GM20000 (cell line): ENCODE data around the gene CDH15.

Experiments
- DNase-seq: peaks from one replicate; pipeline ENCODE4 v3.0.0; 2012; ENCODE audit warnings: low spot score
- TF ChIP-seq, protein P1 (sequence below): IDR thresholded peaks from 2 replicates; pipeline ENCODE4 v1.5.1; 2012; ENCODE audit warnings: mild to moderate bottlenecking, control low read depth; ENCODE audit errors: extremely low read depth, missing control alignments

The CDH15 gene

DNA sequence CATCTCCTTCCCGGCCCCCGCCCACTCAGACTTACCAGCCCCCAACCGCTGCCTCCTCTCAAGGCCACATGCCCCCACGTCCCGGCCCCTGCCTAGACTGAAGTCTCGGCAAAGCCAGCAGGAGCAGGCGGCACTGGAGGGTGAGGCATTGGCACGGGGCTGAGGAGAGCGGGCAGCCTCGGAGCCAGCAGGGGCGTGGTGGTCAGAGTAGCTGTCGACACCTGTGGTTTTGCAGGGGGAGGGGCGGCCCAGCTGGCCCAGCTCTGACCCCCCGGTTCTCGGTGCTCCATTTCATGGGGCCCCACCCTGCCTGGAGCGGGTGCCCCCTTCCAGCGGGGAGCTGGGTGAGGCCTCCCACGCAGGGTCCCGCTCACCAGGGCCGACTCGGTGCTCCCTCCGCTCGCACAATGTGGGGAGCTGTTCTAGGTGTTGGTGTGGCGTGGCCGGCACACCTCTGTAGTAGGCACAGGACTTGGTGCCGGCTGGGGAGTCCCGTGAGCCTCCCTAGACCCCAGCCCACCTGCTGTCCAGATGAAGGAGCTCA is 4.7 kb downstream of the CDH15 start:
- TF ChIP-seq, protein P1, sequence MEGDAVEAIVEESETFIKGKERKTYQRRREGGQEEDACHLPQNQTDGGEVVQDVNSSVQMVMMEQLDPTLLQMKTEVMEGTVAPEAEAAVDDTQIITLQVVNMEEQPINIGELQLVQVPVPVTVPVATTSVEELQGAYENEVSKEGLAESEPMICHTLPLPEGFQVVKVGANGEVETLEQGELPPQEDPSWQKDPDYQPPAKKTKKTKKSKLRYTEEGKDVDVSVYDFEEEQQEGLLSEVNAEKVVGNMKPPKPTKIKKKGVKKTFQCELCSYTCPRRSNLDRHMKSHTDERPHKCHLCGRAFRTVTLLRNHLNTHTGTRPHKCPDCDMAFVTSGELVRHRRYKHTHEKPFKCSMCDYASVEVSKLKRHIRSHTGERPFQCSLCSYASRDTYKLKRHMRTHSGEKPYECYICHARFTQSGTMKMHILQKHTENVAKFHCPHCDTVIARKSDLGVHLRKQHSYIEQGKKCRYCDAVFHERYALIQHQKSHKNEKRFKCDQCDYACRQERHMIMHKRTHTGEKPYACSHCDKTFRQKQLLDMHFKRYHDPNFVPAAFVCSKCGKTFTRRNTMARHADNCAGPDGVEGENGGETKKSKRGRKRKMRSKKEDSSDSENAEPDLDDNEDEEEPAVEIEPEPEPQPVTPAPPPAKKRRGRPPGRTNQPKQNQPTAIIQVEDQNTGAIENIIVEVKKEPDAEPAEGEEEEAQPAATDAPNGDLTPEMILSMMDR = no peak
- DNase-seq = no peak

DNA sequence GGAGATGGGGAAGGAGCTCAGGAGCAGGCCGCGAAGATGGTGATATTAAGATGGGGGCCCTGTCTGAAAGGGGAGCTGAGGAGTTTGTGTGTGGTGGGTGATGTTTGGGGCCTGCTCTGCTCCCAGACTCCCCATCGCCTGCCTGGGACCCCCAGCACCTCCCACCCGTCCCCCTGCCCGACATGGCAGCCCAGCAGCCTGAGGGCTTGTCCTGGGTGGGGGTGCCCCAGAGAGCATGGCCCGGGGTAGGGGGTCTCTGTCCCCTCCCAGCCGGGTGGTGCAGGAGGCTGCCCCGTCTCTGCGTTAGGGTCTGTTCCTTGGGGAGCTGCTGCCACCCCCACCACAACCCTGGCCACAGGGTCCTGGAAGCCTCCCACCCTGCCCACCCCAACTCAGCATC is 5.2 kb downstream of the CDH15 start:
- DNase-seq = no peak
- TF ChIP-seq, protein P1 = no peak

DNA sequence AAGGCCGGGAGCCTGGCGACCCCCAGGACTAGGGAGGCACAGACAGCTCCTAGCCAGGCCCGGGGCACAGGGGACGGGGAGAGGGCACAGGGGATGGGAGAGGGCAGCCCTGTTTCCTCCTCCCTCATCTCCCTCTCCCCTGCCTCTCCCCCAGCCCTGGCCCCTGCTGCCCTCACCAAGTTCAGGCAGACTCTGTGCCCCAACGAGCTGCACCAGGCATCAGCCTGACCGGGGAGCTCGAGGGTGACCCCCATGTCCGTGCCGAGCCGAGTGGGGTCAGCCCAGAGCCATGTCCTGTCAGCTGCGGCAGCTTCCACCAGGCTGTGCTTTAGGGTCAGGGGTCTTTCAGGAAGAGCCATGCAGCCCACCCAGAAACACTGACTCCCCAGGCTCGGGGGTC is 6.0 kb downstream of the CDH15 start:
- DNase-seq = no peak
- TF ChIP-seq, protein P1 = no peak

DNA sequence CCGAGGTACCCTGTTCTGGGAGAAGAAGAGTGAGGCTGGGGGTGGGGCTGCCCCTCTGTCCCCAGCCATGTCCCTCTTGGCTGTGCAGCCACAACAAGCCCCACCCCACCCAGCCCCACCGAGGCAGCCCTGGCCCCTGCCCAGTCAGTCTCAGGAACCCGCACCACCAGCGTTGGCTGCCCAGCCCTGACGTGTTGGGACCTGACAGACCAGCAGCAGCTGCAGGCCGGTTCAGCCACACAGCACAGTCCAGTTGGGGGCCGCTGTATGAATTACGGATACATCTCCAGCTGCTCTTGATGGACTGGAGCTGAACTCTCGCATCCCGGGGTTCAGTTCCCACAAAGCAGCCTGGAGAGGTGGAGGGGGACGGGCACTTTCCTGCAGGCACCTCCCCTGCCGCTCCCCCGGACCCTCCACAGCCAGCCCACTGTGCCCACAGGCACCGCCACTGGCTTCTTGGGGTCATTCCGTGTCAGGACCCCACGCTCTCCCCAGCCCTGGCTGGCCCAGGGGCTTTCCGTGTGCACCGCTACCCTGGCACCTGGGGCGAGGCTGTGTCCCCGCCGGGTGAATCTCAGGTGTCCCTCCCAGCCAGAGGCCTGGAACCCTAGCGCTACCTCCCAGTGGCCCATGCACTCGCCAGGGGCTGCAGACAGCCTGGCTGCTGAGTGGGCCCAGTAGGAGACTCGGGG is 7.1 kb downstream of the CDH15 start:
- TF ChIP-seq, protein P1 = no peak
- DNase-seq = no peak

DNA sequence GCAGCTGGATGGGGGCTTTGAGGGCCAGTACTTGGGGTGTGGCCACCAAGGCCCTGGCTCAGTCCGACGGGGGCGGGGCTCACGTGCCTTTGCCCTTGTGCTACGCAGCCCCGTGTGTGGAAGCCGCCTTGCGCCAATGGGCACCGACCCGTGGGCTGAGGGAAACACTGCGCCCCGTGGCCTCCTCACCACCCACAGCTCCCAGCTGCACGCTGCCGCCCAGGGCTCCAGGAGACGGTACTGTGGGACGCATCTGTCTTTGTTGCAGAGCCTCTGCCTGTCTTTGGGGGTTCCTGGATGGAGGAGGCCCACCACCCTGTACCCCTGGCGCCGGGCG is 7.6 kb downstream of the CDH15 start:
- TF ChIP-seq, protein P1 = no peak
- DNase-seq = no peak

DNA sequence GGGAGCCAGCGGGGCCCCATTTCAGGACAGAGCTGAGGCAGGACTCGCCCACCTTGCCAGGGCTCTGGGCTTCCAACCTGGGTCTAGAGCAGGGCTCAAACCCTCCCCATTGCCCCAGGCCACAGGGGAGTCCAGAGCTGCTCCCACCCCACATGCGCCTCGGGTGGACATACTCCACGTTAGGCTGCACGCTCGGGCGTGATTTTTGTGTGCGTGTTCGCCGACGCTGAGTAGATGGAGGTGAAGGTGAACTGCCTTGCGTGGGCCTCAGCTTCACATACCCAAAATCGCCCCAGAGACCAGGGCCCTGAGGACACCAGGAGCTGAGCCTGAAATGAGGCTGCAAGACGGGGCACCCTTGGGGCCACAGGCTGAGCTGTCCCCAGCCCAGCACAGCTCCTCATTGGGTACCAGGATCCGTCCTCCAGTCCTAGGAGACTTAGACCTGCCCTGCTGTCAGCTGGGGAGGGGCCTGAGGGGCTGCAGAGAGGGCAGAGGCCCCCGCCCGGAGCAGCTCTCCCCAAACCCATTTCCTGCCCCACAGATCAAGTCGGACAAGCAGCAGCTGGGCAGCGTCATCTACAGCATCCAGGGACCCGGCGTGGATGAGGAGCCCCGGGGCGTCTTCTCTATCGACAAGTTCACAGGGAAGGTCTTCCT is 8.2 kb downstream of the CDH15 start:
- TF ChIP-seq, protein P1 = no peak
- DNase-seq = no peak

DNA sequence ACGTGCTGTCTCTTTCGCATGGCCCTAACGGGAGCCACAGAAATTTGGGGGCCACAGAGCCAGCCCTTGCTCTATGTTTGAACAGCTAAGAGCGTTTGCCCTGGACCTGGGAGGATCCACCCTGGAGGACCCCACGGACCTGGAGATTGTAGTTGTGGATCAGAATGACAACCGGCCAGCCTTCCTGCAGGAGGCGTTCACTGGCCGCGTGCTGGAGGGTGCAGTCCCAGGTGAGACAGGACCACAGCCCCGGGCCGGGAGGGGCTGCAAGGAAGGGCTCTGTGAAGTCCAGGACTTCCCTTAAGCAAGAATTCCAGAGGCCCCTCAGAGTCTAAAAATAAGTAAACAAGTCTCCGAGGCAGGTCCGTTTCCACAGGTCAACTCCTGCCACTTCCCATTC is 11.9 kb downstream of the CDH15 start:
- TF ChIP-seq, protein P1 = no peak
- DNase-seq = no peak
